CD4-positive, alpha-beta T cell treated with Interleukin-1 beta for 1 hour (primary cell): ENCODE measurements around the gene DROSHA.

ENCODE experiments used
- DNase-seq, 2 donors: peaks; one replicate each; pipeline ENCODE4 v3.0.0-alpha.2; 2020 to 2022

The DROSHA gene

GRCh38 chr5:31530541-31531265 is 1.2 kb downstream of the DROSHA start:
- no peak for DNase-seq

GRCh38 chr5:31523041-31523440 is 8.9 kb downstream of the DROSHA start:
- DNase-seq: no peak

GRCh38 chr5:31516802-31517201 is 15.1 kb downstream of the DROSHA start:
- no peak for DNase-seq

GRCh38 chr5:31511305-31511704 is 20.6 kb downstream of the DROSHA start:
- no peak for DNase-seq

GRCh38 chr5:31504529-31504928 is 27.4 kb downstream of the DROSHA start:
- DNase-seq: no peak

GRCh38 chr5:31502506-31502905 is 29.4 kb downstream of the DROSHA start:
- DNase-seq: no peak

GRCh38 chr5:31500256-31500655 is 31.6 kb downstream of the DROSHA start:
- no peak for DNase-seq

GRCh38 chr5:31496891-31497290 is 35.0 kb downstream of the DROSHA start:
- no peak for DNase-seq

- no peak for DNase-seq
Measured at GRCh38 chr5:31496301-31496700, 35.6 kb downstream of the DROSHA start.

- no peak for DNase-seq
Measured at GRCh38 chr5:31495336-31495735, 36.6 kb downstream of the DROSHA start.

GRCh38 chr5:31492869-31493268 is 39.0 kb downstream of the DROSHA start:
- no peak for DNase-seq

- no peak for DNase-seq
Measured at GRCh38 chr5:31487506-31487905, 44.4 kb downstream of the DROSHA start.

- no peak for DNase-seq
Measured at GRCh38 chr5:31486441-31486840, 45.5 kb downstream of the DROSHA start.

- no peak for DNase-seq
Measured at GRCh38 chr5:31485376-31486207, 46.3 kb downstream of the DROSHA start.

- no peak for DNase-seq
Measured at GRCh38 chr5:31481531-31482165, 50.2 kb downstream of the DROSHA start.

GRCh38 chr5:31479706-31480105 is 52.2 kb downstream of the DROSHA start:
- no peak for DNase-seq

GRCh38 chr5:31478901-31479300 is 53.0 kb downstream of the DROSHA start:
- DNase-seq: no peak

GRCh38 chr5:31477971-31478370 is 53.9 kb downstream of the DROSHA start:
- DNase-seq: no peak

GRCh38 chr5:31477516-31477915 is 54.4 kb downstream of the DROSHA start:
- no peak for DNase-seq

GRCh38 chr5:31476738-31477141 is 55.2 kb downstream of the DROSHA start:
- no peak for DNase-seq

- no peak for DNase-seq
Measured at GRCh38 chr5:31471916-31472315, 60.0 kb downstream of the DROSHA start.

GRCh38 chr5:31471040-31471439 is 60.9 kb downstream of the DROSHA start:
- DNase-seq: no peak

GRCh38 chr5:31470608-31471007 is 61.3 kb downstream of the DROSHA start:
- no peak for DNase-seq

GRCh38 chr5:31469886-31470285 is 62.0 kb downstream of the DROSHA start:
- no peak for DNase-seq
